Ishikawa (cell line): Measurements from ENCODE around the gene PDE1C.

Source experiments
- CEBPB ChIP-seq: IDR thresholded peaks from 2 replicates; pipeline ENCODE4 v1.6.1; 2012
- CREB1 ChIP-seq: IDR thresholded peaks from 2 replicates; pipeline ENCODE4 v1.6.1; 2012; ENCODE audit warnings: low read depth
- EGR1 ChIP-seq: IDR thresholded peaks from 2 replicates; pipeline ENCODE4 v1.6.1; 2012
- EP300 ChIP-seq: IDR thresholded peaks from 2 replicates; pipeline ENCODE4 v1.6.1; 2012; ENCODE audit warnings: borderline replicate concordance
- NFIC ChIP-seq: IDR thresholded peaks from 2 replicates; pipeline ENCODE4 v1.6.1; 2012
- RAD21 ChIP-seq: IDR thresholded peaks from 2 replicates; pipeline ENCODE4 v1.6.1; 2012; ENCODE audit warnings: low read depth
- REST ChIP-seq: IDR thresholded peaks from 2 replicates; pipeline ENCODE4 v1.6.1; 2012; ENCODE audit warnings: low read depth, mild to moderate bottlenecking
- TAF1 ChIP-seq: IDR thresholded peaks from 2 replicates; pipeline ENCODE4 v1.6.1; 2012; ENCODE audit warnings: low read depth, mild to moderate bottlenecking
- TEAD4 ChIP-seq: IDR thresholded peaks from 2 replicates; pipeline ENCODE4 v1.6.1; 2012
- YY1 ChIP-seq: IDR thresholded peaks from 2 replicates; pipeline ENCODE4 v1.6.1; 2012; ENCODE audit warnings: low read depth
- ZBTB7A ChIP-seq: IDR thresholded peaks from 2 replicates; pipeline ENCODE4 v1.6.1; 2012; ENCODE audit warnings: low read depth

- TF ChIP-seq EGR1 = no peak
- TF ChIP-seq TAF1 = no peak
- no peak for TF ChIP-seq EP300
- TF ChIP-seq YY1 = no peak
- no peak for TF ChIP-seq TEAD4
- no peak for TF ChIP-seq ZBTB7A
- no peak for TF ChIP-seq REST
- no peak for TF ChIP-seq CREB1
- TF ChIP-seq CEBPB = no peak
- no peak for TF ChIP-seq RAD21
- TF ChIP-seq NFIC = no peak
These were observed 46.8 kb downstream of the PDE1C start for GRCh38 chr7:32023376-32023775.
